Keratinocyte (primary cell): ENCODE measurements around the gene TBC1D5. TPM values are rescaled to one million over a fixed set of nuclear protein-coding genes. Genes with fewer than 3 reads are reported as not detected.

Source experiments
- DNase-seq: peaks from one replicate; pipeline ENCODE4 v3.0.0-alpha.2; 2011; ENCODE audit warnings: low read depth, missing footprints, low spot score
- FAIRE-seq: peaks from 2 replicates; lab custom pipeline; 2011; peaks lifted over from hg19 to GRCh38; lab: Jason Lieb, UNC
- H2AFZ ChIP-seq: 2 replicates; pipeline ENCODE4 v1.6.0; 2012; ENCODE audit warnings: low read length, control low read depth, inconsistent platforms; ENCODE audit not compliant: control insufficient read depth
- H3K27ac ChIP-seq: 2 replicates; pipeline ENCODE4 v1.5.1; 2011; ENCODE audit warnings: low read length; ENCODE audit not compliant: control insufficient read depth, insufficient read depth
- H3K27me3 ChIP-seq: 3 replicates; pipeline ENCODE4 v1.6.0; 2011; ENCODE audit warnings: low read length; ENCODE audit not compliant: control insufficient read depth, insufficient read depth; ENCODE audit errors: extremely low read depth
- H3K36me3 ChIP-seq, 2 experiments: 2 replicates in 1 of 2; 3 replicates in 1 of 2; pipeline ENCODE4 v1.5.1; 2011; ENCODE audit warnings: low read length in 2 of 2, mild to moderate bottlenecking in 1 of 2; ENCODE audit not compliant: control insufficient read depth in 2 of 2, insufficient read depth in 2 of 2; ENCODE audit errors: extremely low read depth in 1 of 2
- H3K4me1 ChIP-seq: 3 replicates; pipeline ENCODE4 v1.5.1; 2011; ENCODE audit warnings: low read length; ENCODE audit not compliant: control insufficient read depth, insufficient read depth; ENCODE audit errors: extremely low read depth
- H3K4me2 ChIP-seq: 3 replicates; pipeline ENCODE4 v1.6.0; 2011; ENCODE audit warnings: low read depth, low read length; ENCODE audit not compliant: control insufficient read depth, insufficient read depth; ENCODE audit errors: extremely low read depth
- H3K4me3 ChIP-seq, 3 experiments: fragments of 200-600 bp in 1 of 3; sonication (generic) in 1 of 3; 2 replicates in 2 of 3; 3 replicates in 1 of 3; pipeline ENCODE4 v1.5.1; 2011 to 2016; ENCODE audit warnings: low read length in 3 of 3, mild to moderate bottlenecking in 3 of 3, control low read depth in 2 of 3, inconsistent platforms in 1 of 3, low read depth in 1 of 3, mixed read lengths in 1 of 3, mixed run types in 1 of 3, moderate library complexity in 1 of 3; ENCODE audit not compliant: control insufficient read depth in 2 of 3, insufficient read depth in 2 of 3; ENCODE audit errors: extremely low read depth in 1 of 3
- H3K79me2 ChIP-seq: 2 replicates; pipeline ENCODE4 v1.6.0; 2012; ENCODE audit warnings: low read length; ENCODE audit not compliant: control insufficient read depth, insufficient read depth
- H3K9ac ChIP-seq: 3 replicates; pipeline ENCODE4 v1.6.0; 2011; ENCODE audit warnings: low read length; ENCODE audit not compliant: control insufficient read depth, insufficient read depth; ENCODE audit errors: extremely low read depth
- H3K9me1 ChIP-seq: 3 replicates; pipeline ENCODE4 v1.6.0; 2011; ENCODE audit warnings: low read length; ENCODE audit not compliant: control insufficient read depth, insufficient read depth; ENCODE audit errors: extremely low read depth
- H3K9me3 ChIP-seq: 2 replicates; pipeline ENCODE4 v1.5.1; 2012; ENCODE audit warnings: low read depth, low read length; ENCODE audit not compliant: control insufficient read depth
- H4K20me1 ChIP-seq: 3 replicates; pipeline ENCODE4 v1.6.0; 2011; ENCODE audit warnings: low read length; ENCODE audit not compliant: control insufficient read depth, insufficient read depth; ENCODE audit errors: extremely low read depth
- CTCF ChIP-seq, 3 experiments: IDR thresholded peaks in 1 of 3; conservative IDR thresholded peaks in 1 of 3; optimal IDR thresholded peaks in 1 of 3; 2 replicates in 2 of 3; 3 replicates in 1 of 3; pipeline versions ENCODE3 to v1.5.1; 2011; ENCODE audit warnings: low read length in 3 of 3, mild to moderate bottlenecking in 3 of 3, moderate library complexity in 2 of 3, control low read depth in 1 of 3, inconsistent platforms in 1 of 3; ENCODE audit not compliant: insufficient read depth in 2 of 3; ENCODE audit errors: extremely low read depth in 1 of 3
- EZH2 ChIP-seq: IDR thresholded peaks from one replicate; pipeline ENCODE4 v1.6.1; 2012; ENCODE audit warnings: inconsistent platforms, mild to moderate bottlenecking, low read length, moderate library complexity
- dilution Hi-C: fragments of 300-500 bp; cut with MboI; formaldehyde crosslinking; loops from one replicate; pipeline ENCODE4 v1.7.0; 2020; ENCODE audit warnings: low sequenced_read_pairs; ENCODE audit not compliant: extremely low pct_ligation_motif_present
- polyA plus RNA-seq, 5 experiments: library from polyadenylated mRNA; depleted of rRNA in 3 of 5; stranded (reverse) in 3 of 5; stranded (forward) in 1 of 5; unstranded in 1 of 5; fragments of >200 nt; gene quantifications; 1 replicate in 1 of 5; 2 replicates in 3 of 5; 3 replicates in 1 of 5; pipeline versions ENCODE4 v1.2.1 to v1.2.3, GENCODE V29; 2011 to 2012; ENCODE audit warnings: missing spikeins in 2 of 5, low read depth in 1 of 5, low replicate concordance in 1 of 5

TBC1D5 gene
- polyA plus RNA-seq, 1 donor (not counting 4 experiments of a cell fraction or from before 2014, with no cell fraction given) = 25.8 TPM

DNA sequence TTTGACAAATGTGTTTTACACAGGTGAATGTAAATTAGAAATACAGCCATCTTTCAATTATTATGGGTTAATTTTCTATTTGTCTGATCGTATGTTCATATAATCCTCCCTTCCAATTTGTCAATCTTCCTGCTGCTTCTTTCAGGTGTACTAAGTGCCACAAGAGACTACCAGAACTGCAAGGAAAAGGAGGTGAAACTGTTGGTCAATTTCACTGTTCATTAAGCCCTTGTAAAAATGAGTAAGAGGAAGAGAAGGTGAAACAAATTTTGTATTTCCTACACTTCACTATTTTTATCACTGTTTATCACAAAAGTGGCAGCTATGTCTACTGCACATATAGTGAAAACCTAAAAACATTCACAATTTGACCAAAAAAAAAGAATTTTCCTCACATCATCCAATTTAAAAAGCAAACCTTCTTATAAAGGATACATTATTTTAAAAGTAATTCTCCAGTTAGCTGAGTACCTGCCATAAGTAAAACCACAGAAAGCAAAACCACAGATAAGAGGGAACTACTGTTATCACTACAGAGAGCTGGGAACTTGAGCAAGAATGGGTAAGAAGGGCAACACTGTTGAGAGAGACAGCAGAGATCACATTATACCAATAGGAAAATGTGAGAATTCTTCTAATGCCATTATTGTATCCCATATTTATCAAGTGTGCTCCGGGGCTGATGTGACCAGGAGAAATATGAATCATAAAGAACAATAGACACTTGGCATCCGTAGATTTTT is 163.0 kb downstream of the TBC1D5 start:
- H3K27ac ChIP-seq = peak overlapping the region; percentile 22
- H3K9me1 ChIP-seq = no peaks in the 10 kb centered on the region
- no peak overlapping the region for H3K4me3 ChIP-seq
- H2AFZ ChIP-seq = no peak overlapping the region
- no peaks in the 10 kb centered on the region for H3K27me3 ChIP-seq
- peak overlapping the region; percentile 28 for H3K4me2 ChIP-seq
- TF ChIP-seq EZH2 (no peak), CTCF (optimal IDR thresholded peaks at IDR 0.05 in 1 of 3, IDR thresholded peaks at IDR 0.05 in 1 of 3, conservative IDR thresholded peaks at IDR 0.05 in 1 of 3; ENCODE audit: extremely low read depth in 1 of 3, insufficient read depth in 2 of 3, low read length in 3 of 3) (no peak)
- dilution Hi-C loops = no loop called here
- FAIRE-seq = peak; percentile 68
- H3K4me1 ChIP-seq = peaks cover 44% of the 10 kb centered on the region
- no peaks in the 10 kb centered on the region for H3K36me3 ChIP-seq
- no peaks in the 10 kb centered on the region for H4K20me1 ChIP-seq
- no peaks in the 10 kb centered on the region for H3K9me3 ChIP-seq
- DNase-seq = no peak
- no peak overlapping the region for H3K9ac ChIP-seq
- no peaks in the 10 kb centered on the region for H3K79me2 ChIP-seq

GRCh38 chr3:17577796-17578520 is 164.5 kb downstream of the TBC1D5 start:
- Histone ChIP-seq H3K4me3 (no peak overlapping the region), H2AFZ (no peak overlapping the region), H3K9me1 (no peaks in the 10 kb centered on the region), H3K27me3 (no peaks in the 10 kb centered on the region), H3K27ac (peak overlapping the region; percentile 32), H3K36me3 (no peaks in the 10 kb centered on the region), H3K9ac (no peak overlapping the region), H3K9me3 (no peaks in the 10 kb centered on the region), H3K4me2 (peak overlapping the region; percentile 42), H3K79me2 (no peaks in the 10 kb centered on the region), H4K20me1 (no peaks in the 10 kb centered on the region), H3K4me1 (peaks cover 44% of the 10 kb centered on the region)
- TF ChIP-seq CTCF (optimal IDR thresholded peaks at IDR 0.05 in 1 of 3, IDR thresholded peaks at IDR 0.05 in 1 of 3, conservative IDR thresholded peaks at IDR 0.05 in 1 of 3; ENCODE audit: extremely low read depth in 1 of 3, insufficient read depth in 2 of 3, low read length in 3 of 3) (no peak), EZH2 (no peak)
- dilution Hi-C loops = no loop called here
- no peak for FAIRE-seq
- no peak for DNase-seq
